ENCODE data around the gene LMNA. TPM values are rescaled to one million over a fixed set of nuclear protein-coding genes. Genes with fewer than 3 reads are reported as not detected.

LMNA gene
- total RNA-seq (2022; extraction: Qiagen RNA extraction; ENCODE audit: low read depth), result 487 to 742 TPM (median 732 TPM) in 5 replicates

DNA sequence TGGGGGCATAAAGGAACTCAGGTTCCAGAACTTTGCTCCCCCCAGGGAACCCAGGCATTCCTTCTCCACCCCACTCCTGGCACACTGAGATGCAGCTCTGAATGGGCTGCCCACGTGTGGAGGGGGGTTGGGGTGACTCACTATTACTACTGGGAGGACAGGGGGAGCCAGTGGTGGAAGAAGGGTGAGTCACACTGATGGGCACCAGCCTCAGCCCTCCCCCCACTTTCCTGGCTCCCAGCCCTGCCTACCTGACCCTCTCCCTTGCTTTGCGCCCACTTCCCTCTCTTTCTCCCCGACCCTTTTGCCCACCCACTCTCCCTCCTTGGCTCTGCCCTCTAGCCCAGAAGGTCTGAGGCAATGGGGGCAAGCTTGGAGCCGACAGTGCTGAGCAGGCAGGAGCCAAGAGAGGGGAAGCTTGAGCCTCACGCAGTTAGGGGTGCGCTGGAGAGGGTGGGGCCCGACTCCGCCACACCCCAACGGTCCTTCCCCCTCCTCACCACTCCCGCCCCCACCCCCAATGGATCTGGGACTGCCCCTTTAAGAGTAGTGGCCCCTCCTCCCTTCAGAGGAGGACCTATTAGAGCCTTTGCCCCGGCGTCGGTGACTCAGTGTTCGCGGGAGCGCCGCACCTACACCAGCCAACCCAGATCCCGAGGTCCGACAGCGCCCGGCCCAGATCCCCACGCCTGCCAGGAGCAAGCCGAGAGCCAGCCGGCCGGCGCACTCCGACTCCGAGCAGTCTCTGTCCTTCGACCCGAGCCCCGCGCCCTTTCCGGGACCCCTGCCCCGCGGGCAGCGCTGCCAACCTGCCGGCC is at the start of gene LMNA:
Gene LMNA (plus strand): TSS at position 611 of the 818 bp plus-strand sequence. CDS start 208 bp downstream, outside the sequence.

DNA sequence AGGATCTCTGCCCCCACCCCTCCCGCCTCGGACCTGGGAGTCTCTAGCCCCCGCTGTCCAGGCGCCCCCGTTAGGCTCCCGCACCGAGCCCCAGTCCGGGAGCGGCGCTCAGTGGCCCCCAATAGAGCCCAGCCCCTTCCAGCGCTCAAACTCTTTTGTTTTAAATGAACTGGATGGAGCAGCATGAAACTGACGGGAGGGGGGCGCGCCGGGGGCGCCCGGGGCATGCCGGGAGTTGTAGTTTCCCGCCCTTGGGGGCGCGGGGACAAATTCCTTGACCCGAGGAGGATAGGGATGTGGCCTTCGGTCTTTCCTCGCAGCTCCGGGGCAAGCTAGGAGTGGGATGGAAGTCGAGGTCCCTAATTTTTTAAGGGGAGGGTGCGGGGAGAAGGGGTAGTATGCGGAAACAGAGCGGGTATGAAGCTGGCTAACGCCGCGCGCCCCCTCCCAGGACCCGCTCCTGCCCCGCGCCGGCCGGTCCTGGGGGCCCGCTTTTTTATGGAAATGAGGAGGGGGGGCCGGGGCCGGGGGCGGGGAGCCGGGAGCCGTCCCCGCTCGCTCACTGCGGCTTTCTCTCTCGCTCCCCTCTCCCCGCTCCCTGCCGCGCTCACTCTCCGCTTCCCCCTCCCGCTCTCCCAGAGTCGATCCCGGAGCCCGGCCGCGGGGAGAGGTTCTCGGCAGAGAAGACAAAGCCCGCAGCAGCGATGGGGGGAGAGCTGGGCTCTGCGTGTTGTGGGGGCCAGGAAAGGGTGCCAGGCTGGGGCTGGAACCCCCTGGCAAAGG is 32.0 kb upstream of the LMNA start, which contains the start of gene MEX3A:
Gene MEX3A (minus strand): TSS at position 157 of the 783 bp plus-strand sequence. CDS start 467 bp downstream, outside the sequence.

DNA sequence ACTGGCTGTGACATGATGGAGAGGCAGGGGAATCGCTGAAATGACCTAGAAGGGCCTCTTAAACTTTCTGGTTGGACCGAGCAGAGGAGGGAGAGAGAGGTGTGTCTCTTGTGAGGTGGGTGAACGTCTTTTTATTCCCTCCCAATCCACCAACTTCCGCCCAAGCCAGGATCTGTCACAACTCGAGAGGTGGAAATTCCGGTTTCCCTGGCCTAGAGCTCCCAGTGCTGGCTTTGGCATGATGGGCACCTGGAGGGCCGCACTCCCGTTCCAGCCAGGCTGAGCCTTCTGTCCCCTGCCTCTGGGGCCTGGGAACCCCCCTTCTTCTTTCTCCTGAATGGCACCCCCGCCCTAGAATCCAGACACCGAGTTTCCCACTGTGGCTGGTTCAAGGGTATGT is 38.9 kb downstream of the LMNA start, which contains the start of gene SEMA4A:
Gene SEMA4A (plus strand): TSS at position 224 of the 400 bp plus-strand sequence. CDS start 994 bp downstream, outside the sequence.

Other genes starting within 250 kb of the LMNA start
- 17.8 to 24.8 TPM (median 21.8 TPM) in 5 replicates for gene RIT1, start 203.4 kb upstream of the LMNA start, total RNA-seq (2022; extraction: Qiagen RNA extraction; ENCODE audit: low read depth)
- gene KHDC4, start 180.3 kb upstream of the LMNA start, total RNA-seq (2022; extraction: Qiagen RNA extraction; ENCODE audit: low read depth), result 16.3 to 26.8 TPM (median 24.5 TPM) in 5 replicates
- gene RXFP4, start 173.1 kb upstream of the LMNA start, total RNA-seq (2022; extraction: Qiagen RNA extraction; ENCODE audit: low read depth), result not detected in 5 replicates
- 29.2 to 44.4 TPM (median 37.7 TPM) in 5 replicates for gene ARHGEF2, start 136.2 kb upstream of the LMNA start, total RNA-seq (2022; extraction: Qiagen RNA extraction; ENCODE audit: low read depth)
- 256 to 276 TPM (median 258 TPM) in 5 replicates for gene SSR2, start 93.8 kb upstream of the LMNA start, total RNA-seq (2022; extraction: Qiagen RNA extraction; ENCODE audit: low read depth)
- gene UBQLN4, start 60.9 kb upstream of the LMNA start, total RNA-seq (2022; extraction: Qiagen RNA extraction; ENCODE audit: low read depth), result 35.1 to 45.0 TPM (median 43.9 TPM) in 5 replicates
- gene LAMTOR2, start 59.9 kb upstream of the LMNA start, total RNA-seq (2022; extraction: Qiagen RNA extraction; ENCODE audit: low read depth), result 133 to 163 TPM (median 154 TPM) in 5 replicates
- gene RAB25, start 53.6 kb upstream of the LMNA start, total RNA-seq (2022; extraction: Qiagen RNA extraction; ENCODE audit: low read depth), result 0.29 to 0.62 TPM (median 0.38 TPM) in 3 of 5 replicates, not detected in the others
- 0.83 to 3.8 TPM (median 2.2 TPM) in 5 replicates for gene MEX3A, start 32.2 kb upstream of the LMNA start, total RNA-seq (2022; extraction: Qiagen RNA extraction; ENCODE audit: low read depth)
- 0.26 to 0.46 TPM (median 0.42 TPM) in 5 replicates for gene SEMA4A, start 38.9 kb downstream of the LMNA start, total RNA-seq (2022; extraction: Qiagen RNA extraction; ENCODE audit: low read depth)
- 24.0 to 30.8 TPM (median 26.1 TPM) in 5 replicates for gene SLC25A44, start 79.4 kb downstream of the LMNA start, total RNA-seq (2022; extraction: Qiagen RNA extraction; ENCODE audit: low read depth)
- gene PMF1, start 98.3 kb downstream of the LMNA start, total RNA-seq (2022; extraction: Qiagen RNA extraction; ENCODE audit: low read depth), result 54.8 to 62.6 TPM (median 56.8 TPM) in 5 replicates
- gene BGLAP, start 127.5 kb downstream of the LMNA start, total RNA-seq (2022; extraction: Qiagen RNA extraction; ENCODE audit: low read depth), result 0.20 to 0.40 TPM (median 0.39 TPM) in 3 of 5 replicates, not detected in the others
- gene PAQR6, start 133.3 kb downstream of the LMNA start, total RNA-seq (2022; extraction: Qiagen RNA extraction; ENCODE audit: low read depth), result 2.9 to 5.5 TPM (median 3.4 TPM) in 5 replicates
- 32.3 to 54.5 TPM (median 47.9 TPM) in 5 replicates for gene SMG5, start 168.1 kb downstream of the LMNA start, total RNA-seq (2022; extraction: Qiagen RNA extraction; ENCODE audit: low read depth)
- 6.2 to 9.5 TPM (median 8.5 TPM) in 5 replicates for gene TMEM79, start 169.6 kb downstream of the LMNA start, total RNA-seq (2022; extraction: Qiagen RNA extraction; ENCODE audit: low read depth)
- 33.5 to 46.4 TPM (median 44.5 TPM) in 5 replicates for gene GLMP, start 181.0 kb downstream of the LMNA start, total RNA-seq (2022; extraction: Qiagen RNA extraction; ENCODE audit: low read depth)
- not detected in 5 replicates for gene VHLL, start 184.6 kb downstream of the LMNA start, total RNA-seq (2022; extraction: Qiagen RNA extraction; ENCODE audit: low read depth)
- gene CCT3, start 223.6 kb downstream of the LMNA start, total RNA-seq (2022; extraction: Qiagen RNA extraction; ENCODE audit: low read depth), result 379 to 436 TPM (median 410 TPM) in 5 replicates
- gene TSACC, start 223.8 kb downstream of the LMNA start, total RNA-seq (2022; extraction: Qiagen RNA extraction; ENCODE audit: low read depth), result 1.7 to 3.2 TPM (median 2.2 TPM) in 5 replicates

All from A549 treated with ZK216348 at 1 μM for 4 hours (cell line).